ENCODE measurements around the gene ZFR2.

Gene ZFR2

DNA sequence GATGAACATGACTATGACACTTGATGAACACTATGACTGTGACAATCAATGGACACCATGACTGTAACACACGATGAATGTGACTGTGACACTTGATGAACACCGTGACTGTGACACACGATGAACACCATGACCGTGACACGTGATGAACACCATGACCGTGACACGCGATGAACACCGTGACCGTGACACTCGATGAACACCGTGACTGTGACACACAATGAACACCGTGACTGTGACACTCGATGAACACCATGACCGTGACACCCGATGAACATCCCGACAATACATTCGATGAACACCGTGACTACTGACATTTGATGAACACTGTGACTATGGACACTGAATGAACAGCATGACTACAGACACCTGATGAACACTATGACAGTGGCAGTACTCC is 30.9 kb downstream of the ZFR2 start:
- TF ChIP-seq, protein P1, sequence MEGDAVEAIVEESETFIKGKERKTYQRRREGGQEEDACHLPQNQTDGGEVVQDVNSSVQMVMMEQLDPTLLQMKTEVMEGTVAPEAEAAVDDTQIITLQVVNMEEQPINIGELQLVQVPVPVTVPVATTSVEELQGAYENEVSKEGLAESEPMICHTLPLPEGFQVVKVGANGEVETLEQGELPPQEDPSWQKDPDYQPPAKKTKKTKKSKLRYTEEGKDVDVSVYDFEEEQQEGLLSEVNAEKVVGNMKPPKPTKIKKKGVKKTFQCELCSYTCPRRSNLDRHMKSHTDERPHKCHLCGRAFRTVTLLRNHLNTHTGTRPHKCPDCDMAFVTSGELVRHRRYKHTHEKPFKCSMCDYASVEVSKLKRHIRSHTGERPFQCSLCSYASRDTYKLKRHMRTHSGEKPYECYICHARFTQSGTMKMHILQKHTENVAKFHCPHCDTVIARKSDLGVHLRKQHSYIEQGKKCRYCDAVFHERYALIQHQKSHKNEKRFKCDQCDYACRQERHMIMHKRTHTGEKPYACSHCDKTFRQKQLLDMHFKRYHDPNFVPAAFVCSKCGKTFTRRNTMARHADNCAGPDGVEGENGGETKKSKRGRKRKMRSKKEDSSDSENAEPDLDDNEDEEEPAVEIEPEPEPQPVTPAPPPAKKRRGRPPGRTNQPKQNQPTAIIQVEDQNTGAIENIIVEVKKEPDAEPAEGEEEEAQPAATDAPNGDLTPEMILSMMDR (IDR thresholded peaks at IDR 0.05; ENCODE audit: insufficient read depth, missing control alignments) = no peak
- FAIRE-seq (no peak), DNase-seq (ENCODE audit: insufficient read length, low spot score) (no peak)

DNA sequence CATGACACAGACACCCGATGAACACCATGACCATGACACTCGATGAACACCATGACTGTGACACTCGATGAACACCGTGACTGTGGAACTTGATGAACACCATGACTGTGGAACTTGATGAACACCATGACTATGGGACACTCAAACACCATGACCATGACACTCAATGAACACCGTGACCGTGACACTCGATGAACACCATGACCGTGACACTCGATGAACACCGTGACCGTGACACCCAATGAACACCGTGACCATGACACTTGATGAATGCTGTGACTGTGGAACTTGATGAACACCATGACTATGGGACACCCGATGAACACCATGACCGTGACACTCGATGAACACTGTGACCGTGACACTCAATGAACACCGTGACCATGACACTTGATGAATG is 31.5 kb downstream of the ZFR2 start:
- FAIRE-seq (peak; percentile 51), DNase-seq (ENCODE audit: insufficient read length, low spot score) (no peak)
- TF ChIP-seq, protein P1 (IDR thresholded peaks at IDR 0.05; ENCODE audit: insufficient read depth, missing control alignments) = no peak

DNA sequence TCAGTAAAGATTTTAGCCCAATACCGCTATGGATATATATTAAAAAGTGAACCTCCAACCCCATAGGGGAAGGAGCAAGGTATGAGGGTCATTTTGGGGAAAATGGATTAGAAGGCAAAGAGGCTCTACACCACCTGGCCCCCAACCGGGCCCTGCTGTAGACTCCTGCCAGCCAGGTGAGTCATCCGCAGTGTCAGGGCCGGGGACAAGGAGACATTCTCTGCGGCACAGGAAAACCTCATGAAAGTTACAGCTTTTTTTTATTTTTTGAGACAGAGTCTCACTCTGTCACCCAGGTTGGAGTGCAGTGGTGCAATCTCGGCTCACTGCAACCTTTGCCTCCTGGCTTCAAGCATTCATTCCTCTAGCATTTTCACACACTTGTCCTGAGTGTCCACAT is 32.0 kb downstream of the ZFR2 start:
- DNase-seq (ENCODE audit: insufficient read length, low spot score) = no peak
- FAIRE-seq = no peak
- TF ChIP-seq, protein P1 (IDR thresholded peaks at IDR 0.05; ENCODE audit: insufficient read depth, missing control alignments) = no peak

DNA sequence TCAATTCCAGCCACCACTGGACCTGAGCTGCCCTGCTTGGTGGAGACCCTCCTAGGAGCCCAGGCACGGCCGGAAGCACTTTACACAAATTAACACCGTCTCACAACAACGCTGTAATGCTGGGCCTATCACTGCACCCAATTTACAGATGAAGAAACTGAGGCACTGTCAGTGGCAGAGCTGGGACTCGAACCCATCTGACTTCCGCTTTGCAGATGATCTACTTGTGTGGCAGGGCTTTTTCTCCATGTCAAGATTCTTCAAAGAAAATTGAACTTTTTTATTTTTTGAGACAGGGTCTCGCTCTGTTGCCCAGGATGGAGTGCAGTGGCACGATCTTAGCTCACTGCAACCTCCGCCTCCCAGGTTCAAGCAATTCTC is 33.8 kb downstream of the ZFR2 start:
- DNase-seq (ENCODE audit: insufficient read length, low spot score) (no peak), FAIRE-seq (no peak)
- TF ChIP-seq, protein P1 (IDR thresholded peaks at IDR 0.05; ENCODE audit: insufficient read depth, missing control alignments) = no peak

DNA sequence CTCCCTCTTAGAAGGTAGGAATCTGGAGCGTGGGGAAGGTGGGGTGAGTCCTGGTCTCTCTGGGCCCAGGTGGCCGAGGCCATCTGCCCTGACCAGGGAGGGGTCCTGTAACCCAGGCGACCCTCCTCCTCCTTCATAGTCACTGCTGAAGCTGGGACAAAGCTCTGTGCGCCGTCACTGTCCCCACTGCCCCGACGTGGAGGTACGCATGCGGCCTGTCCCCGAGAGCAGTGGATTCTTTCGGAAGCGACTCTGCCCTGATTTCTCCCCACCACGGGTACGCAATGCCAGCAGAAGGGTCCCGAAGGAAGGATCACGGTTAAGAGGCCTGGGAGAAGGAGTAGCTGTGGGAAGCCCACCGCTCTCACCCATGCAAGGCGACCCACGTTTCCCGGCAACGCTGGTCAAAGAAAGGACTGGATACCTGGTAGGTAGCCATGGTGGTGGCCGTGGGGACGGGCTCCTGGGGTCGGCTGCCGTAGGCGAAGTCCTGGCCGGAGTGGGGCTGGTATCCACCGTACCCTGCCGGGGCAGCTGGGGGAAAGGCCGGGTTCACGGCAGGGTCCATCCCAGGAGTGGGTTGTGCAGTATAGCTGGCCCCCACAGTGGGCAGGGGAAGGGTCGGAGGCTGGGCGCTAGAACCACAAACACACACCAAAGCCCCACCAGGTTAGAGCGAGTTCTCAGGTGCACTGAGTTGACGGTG is 34.3 kb downstream of the ZFR2 start:
- DNase-seq (ENCODE audit: insufficient read length, low spot score) (no peak), FAIRE-seq (no peak)
- TF ChIP-seq, protein P1 (IDR thresholded peaks at IDR 0.05; ENCODE audit: insufficient read depth, missing control alignments) = no peak

DNA sequence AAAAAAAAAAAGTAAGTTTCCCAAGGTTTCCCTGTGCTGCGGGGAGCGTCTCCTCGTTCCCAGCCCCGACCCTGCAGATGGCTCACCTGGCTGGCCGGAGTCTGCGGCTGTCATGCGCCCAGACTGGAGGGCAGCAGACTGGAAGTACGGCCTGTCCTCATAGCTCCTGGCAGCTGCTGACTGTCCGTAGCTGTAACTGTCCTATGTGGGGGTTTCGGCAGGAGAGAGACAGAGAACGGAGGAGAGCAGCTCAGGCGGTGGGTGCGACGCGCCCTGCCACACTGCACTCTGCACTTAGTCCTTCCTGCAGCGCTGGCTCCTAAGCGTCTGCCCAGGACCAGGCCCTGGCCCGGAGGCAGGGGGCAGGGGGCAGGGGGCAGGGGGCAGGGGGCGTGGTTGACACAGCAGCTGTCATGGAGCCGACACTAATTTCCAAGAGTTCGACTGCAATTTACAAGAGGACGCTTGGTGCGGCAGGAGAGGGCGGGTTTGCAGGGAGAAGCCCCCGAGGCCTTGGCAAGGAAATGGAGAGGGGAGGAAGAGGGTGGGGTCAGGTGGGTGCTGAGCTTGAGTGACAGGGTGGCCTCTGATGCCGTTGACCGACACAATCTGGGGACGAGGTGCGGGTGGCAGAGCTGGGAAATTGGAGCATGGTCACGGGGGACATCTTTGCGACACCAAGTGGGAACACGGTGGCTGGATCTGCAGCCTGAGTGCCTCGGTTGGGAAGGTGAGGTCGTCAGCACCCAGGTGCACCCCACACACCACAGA is 35.1 kb downstream of the ZFR2 start:
- TF ChIP-seq, protein P1 (IDR thresholded peaks at IDR 0.05; ENCODE audit: insufficient read depth, missing control alignments) = no peak
- FAIRE-seq = no peak
- DNase-seq (ENCODE audit: insufficient read length, low spot score) = no peak

DNA sequence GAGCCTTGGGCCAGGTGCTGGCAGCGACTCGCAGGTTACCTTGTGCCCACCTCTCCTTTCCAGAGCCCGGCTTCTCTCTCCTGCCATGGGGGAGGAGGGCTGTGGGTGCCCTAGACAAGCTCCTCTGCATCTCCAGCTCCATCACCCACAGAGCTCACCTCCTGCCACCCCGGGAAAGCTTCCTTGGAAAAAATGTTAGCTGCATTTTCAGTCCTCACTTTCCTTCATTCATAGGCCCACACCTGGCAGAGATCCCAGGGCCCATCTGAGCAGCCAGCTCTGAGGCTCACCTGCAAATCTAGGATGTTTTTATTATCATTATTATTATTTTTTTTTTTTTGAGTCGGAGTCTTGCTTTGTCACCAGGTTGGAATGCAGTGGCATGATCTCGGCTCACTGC is 36.8 kb downstream of the ZFR2 start:
- TF ChIP-seq, protein P1 (IDR thresholded peaks at IDR 0.05; ENCODE audit: insufficient read depth, missing control alignments) = no peak
- no peak for DNase-seq (ENCODE audit: insufficient read length, low spot score)
- FAIRE-seq = no peak
